ENCODE results near the gene NYNRIN. TPM values are rescaled to one million over a fixed set of nuclear protein-coding genes. Genes with fewer than 3 reads are reported as not detected.
A peak's percentile ranks its signal among the peaks of the same experiment; 100 is the strongest.

The NYNRIN gene
- total RNA-seq, 1 experiment from 2014 or later: not detected

GRCh38 chr14:24361326-24361725 lies 37.5 kb upstream of the NYNRIN start:
- Histone ChIP-seq H3K36me3 (ENCODE audit: insufficient read depth, low read length) (no peaks in the 10 kb centered on the region), H3K4me3 (ENCODE audit: low read length) (no peak overlapping the region), H3K27me3 (ENCODE audit: low read length) (no peaks in the 10 kb centered on the region), H4K20me1 (ENCODE audit: insufficient read depth, low read depth, low read length) (no peaks in the 10 kb centered on the region), H3K9me2 (replicated peaks; ENCODE audit: insufficient read depth, low read length) (no peaks in the 10 kb centered on the region), H2AFZ (ENCODE audit: low read length) (no peak overlapping the region), H3K27ac (ENCODE audit: low read length) (no peak overlapping the region), H3K79me2 (ENCODE audit: low read length) (no peaks in the 10 kb centered on the region), H3K4me2 (ENCODE audit: low read depth, low read length, poor library complexity, severe bottlenecking) (no peak overlapping the region), H3K4me1 (ENCODE audit: low read length) (peaks cover 13% of the 10 kb centered on the region), H3K9ac (ENCODE audit: low read length) (no peak overlapping the region), H3K9me3 (ENCODE audit: low read length) (no peaks in the 10 kb centered on the region)
- DNase-seq: no peak

GRCh38 chr14:24362241-24362960 lies 36.4 kb upstream of the NYNRIN start:
- Histone ChIP-seq H3K9ac (ENCODE audit: low read length) (no peak overlapping the region), H3K4me2 (ENCODE audit: low read depth, low read length, poor library complexity, severe bottlenecking) (no peak overlapping the region), H4K20me1 (ENCODE audit: insufficient read depth, low read depth, low read length) (no peaks in the 10 kb centered on the region), H3K9me3 (ENCODE audit: low read length) (no peaks in the 10 kb centered on the region), H3K4me1 (ENCODE audit: low read length) (peaks cover 24% of the 10 kb centered on the region), H3K9me2 (replicated peaks; ENCODE audit: insufficient read depth, low read length) (no peaks in the 10 kb centered on the region), H3K27ac (ENCODE audit: low read length) (no peak overlapping the region), H3K79me2 (ENCODE audit: low read length) (no peaks in the 10 kb centered on the region), H3K36me3 (ENCODE audit: insufficient read depth, low read length) (no peaks in the 10 kb centered on the region), H3K27me3 (ENCODE audit: low read length) (no peaks in the 10 kb centered on the region), H3K4me3 (ENCODE audit: low read length) (no peak overlapping the region), H2AFZ (ENCODE audit: low read length) (no peak overlapping the region)
- DNase-seq: no peak

GRCh38 chr14:24363401-24363800 lies 35.4 kb upstream of the NYNRIN start:
- Histone ChIP-seq H4K20me1 (ENCODE audit: insufficient read depth, low read depth, low read length) (no peaks in the 10 kb centered on the region), H3K9me2 (replicated peaks; ENCODE audit: insufficient read depth, low read length) (no peaks in the 10 kb centered on the region), H3K9ac (ENCODE audit: low read length) (no peak overlapping the region), H3K27me3 (ENCODE audit: low read length) (no peaks in the 10 kb centered on the region), H3K36me3 (ENCODE audit: insufficient read depth, low read length) (no peaks in the 10 kb centered on the region), H3K79me2 (ENCODE audit: low read length) (no peaks in the 10 kb centered on the region), H3K4me1 (ENCODE audit: low read length) (peaks cover 34% of the 10 kb centered on the region), H3K4me2 (ENCODE audit: low read depth, low read length, poor library complexity, severe bottlenecking) (no peak overlapping the region), H3K4me3 (ENCODE audit: low read length) (no peak overlapping the region), H2AFZ (ENCODE audit: low read length) (no peak overlapping the region), H3K27ac (ENCODE audit: low read length) (no peak overlapping the region), H3K9me3 (ENCODE audit: low read length) (no peaks in the 10 kb centered on the region)
- no peak for DNase-seq

- H3K9me2 ChIP-seq (replicated peaks; ENCODE audit: insufficient read depth, low read length): no peaks in the 10 kb centered on the region
- 0 out of 2 replicates have a peak overlapping the region, but pooled peaks have one; percentile 30 for H2AFZ ChIP-seq (ENCODE audit: low read length)
- no peaks in the 10 kb centered on the region for H3K27me3 ChIP-seq (ENCODE audit: low read length)
- no peak overlapping the region for H3K4me3 ChIP-seq (ENCODE audit: low read length)
- no peaks in the 10 kb centered on the region for H3K79me2 ChIP-seq (ENCODE audit: low read length)
- no peak overlapping the region for H3K9ac ChIP-seq (ENCODE audit: low read length)
- peaks cover 39% of the 10 kb centered on the region for H3K4me1 ChIP-seq (ENCODE audit: low read length)
- H3K9me3 ChIP-seq (ENCODE audit: low read length): no peaks in the 10 kb centered on the region
- H3K36me3 ChIP-seq (ENCODE audit: insufficient read depth, low read length): no peaks in the 10 kb centered on the region
- H4K20me1 ChIP-seq (ENCODE audit: insufficient read depth, low read depth, low read length): no peaks in the 10 kb centered on the region
- H3K27ac ChIP-seq (ENCODE audit: low read length): no peak overlapping the region
- no peak for DNase-seq
- H3K4me2 ChIP-seq (ENCODE audit: low read depth, low read length, poor library complexity, severe bottlenecking): peak overlapping the region; percentile 96
Measured at GRCh38 chr14:24364841-24365240, 34.0 kb upstream of the NYNRIN start.

GRCh38 chr14:24365600-24366412 lies 33.0 kb upstream of the NYNRIN start:
- Histone ChIP-seq H3K4me1 (ENCODE audit: low read length) (peaks cover 48% of the 10 kb centered on the region), H3K9me3 (ENCODE audit: low read length) (no peaks in the 10 kb centered on the region), H3K4me3 (ENCODE audit: low read length) (peak overlapping the region; percentile 72), H3K27ac (ENCODE audit: low read length) (peak overlapping the region; percentile 79), H3K36me3 (ENCODE audit: insufficient read depth, low read length) (no peaks in the 10 kb centered on the region), H3K9ac (ENCODE audit: low read length) (peak overlapping the region; percentile 84), H4K20me1 (ENCODE audit: insufficient read depth, low read depth, low read length) (no peaks in the 10 kb centered on the region), H3K79me2 (ENCODE audit: low read length) (no peaks in the 10 kb centered on the region), H2AFZ (ENCODE audit: low read length) (peak overlapping the region; percentile 95), H3K9me2 (replicated peaks; ENCODE audit: insufficient read depth, low read length) (no peaks in the 10 kb centered on the region), H3K27me3 (ENCODE audit: low read length) (no peaks in the 10 kb centered on the region), H3K4me2 (ENCODE audit: low read depth, low read length, poor library complexity, severe bottlenecking) (peak overlapping the region; percentile 96)
- peak; percentile 99 for DNase-seq

- peak overlapping the region; percentile 84 for H3K9ac ChIP-seq (ENCODE audit: low read length)
- peak overlapping the region; percentile 72 for H3K4me3 ChIP-seq (ENCODE audit: low read length)
- H3K27me3 ChIP-seq (ENCODE audit: low read length): no peaks in the 10 kb centered on the region
- no peaks in the 10 kb centered on the region for H3K9me2 ChIP-seq (replicated peaks; ENCODE audit: insufficient read depth, low read length)
- H3K36me3 ChIP-seq (ENCODE audit: insufficient read depth, low read length): no peaks in the 10 kb centered on the region
- H3K79me2 ChIP-seq (ENCODE audit: low read length): no peaks in the 10 kb centered on the region
- H3K27ac ChIP-seq (ENCODE audit: low read length): peak overlapping the region; percentile 79
- H3K4me2 ChIP-seq (ENCODE audit: low read depth, low read length, poor library complexity, severe bottlenecking): peak overlapping the region; percentile 96
- no peak for DNase-seq
- H2AFZ ChIP-seq (ENCODE audit: low read length): peak overlapping the region; percentile 95; the same call in 1 of the 2 replicates
- no peaks in the 10 kb centered on the region for H3K9me3 ChIP-seq (ENCODE audit: low read length)
- H4K20me1 ChIP-seq (ENCODE audit: insufficient read depth, low read depth, low read length): no peaks in the 10 kb centered on the region
- peaks cover 54% of the 10 kb centered on the region for H3K4me1 ChIP-seq (ENCODE audit: low read length)
Measured at GRCh38 chr14:24366413-24366720, 32.4 kb upstream of the NYNRIN start.

- H3K27me3 ChIP-seq (ENCODE audit: low read length): no peaks in the 10 kb centered on the region
- peak overlapping the region; percentile 72 for H3K4me3 ChIP-seq (ENCODE audit: low read length)
Measured at GRCh38 chr14:24366721-24367513, 31.9 kb upstream of the NYNRIN start.

More at GRCh38 chr14:24366721-24367513, 31.9 kb upstream of the NYNRIN start:
- Histone ChIP-seq H3K36me3 (ENCODE audit: insufficient read depth, low read length) (no peaks in the 10 kb centered on the region), H3K27ac (ENCODE audit: low read length) (peak overlapping the region; percentile 79), H3K4me1 (ENCODE audit: low read length) (peaks cover 57% of the 10 kb centered on the region), H3K9me2 (replicated peaks; ENCODE audit: insufficient read depth, low read length) (no peaks in the 10 kb centered on the region), H2AFZ (ENCODE audit: low read length) (peak overlapping the region; percentile 95), H4K20me1 (ENCODE audit: insufficient read depth, low read depth, low read length) (no peaks in the 10 kb centered on the region), H3K9ac (ENCODE audit: low read length) (peak overlapping the region; percentile 84), H3K79me2 (ENCODE audit: low read length) (no peaks in the 10 kb centered on the region), H3K4me2 (ENCODE audit: low read depth, low read length, poor library complexity, severe bottlenecking) (peak overlapping the region; percentile 96), H3K9me3 (ENCODE audit: low read length) (no peaks in the 10 kb centered on the region)
- peak; percentile 96 for DNase-seq
